Body of pancreas (tissue), 4 donors: ENCODE measurements around the gene SMARCA4. TPM values are rescaled to one million over a fixed set of nuclear protein-coding genes. Genes with fewer than 3 reads are reported as not detected.
"Not testable (repeated sequence)": the region's sequence is repeated elsewhere in the genome, so short reads cannot be mapped to it uniquely, and the experiment has no call there.

Source experiments
- ATAC-seq: fragments of 150-250 bp; one replicate; pipeline ENCODE4 v1.9.1; 2016
- DNase-seq, 4 donors: peaks; one replicate each; pipeline ENCODE4 v3.0.0-alpha.2; 2019
- H3K27ac ChIP-seq, 4 donors: fragments of 200-600 bp; sonication (generic); 1 replicate in 3 of 4; 2 replicates in 1 of 4; pipeline versions ENCODE4 v1.5.1 to v1.6.1; 2016 to 2019; ENCODE audit warnings: mild to moderate bottlenecking in 1 of 4, mixed read lengths in 1 of 4, moderate library complexity in 1 of 4
- H3K27me3 ChIP-seq, 2 donors: fragments of 200-600 bp; sonication (generic); one replicate each; pipeline ENCODE4 v1.6.0; 2016; ENCODE audit warnings: mild to moderate bottlenecking in 1 of 2
- H3K36me3 ChIP-seq, 2 donors: fragments of 200-600 bp; sonication (generic); replicated peaks in 1 of 2; 2 replicates each; pipeline ENCODE4 v1.5.1; 2016; ENCODE audit warnings: low read depth in 2 of 2; ENCODE audit not compliant: insufficient read depth in 1 of 2
- H3K4me1 ChIP-seq: fragments of 200-600 bp; sonication (generic); one replicate; pipeline ENCODE4 v1.6.0; 2016
- H3K4me3 ChIP-seq, 2 donors: fragments of 200-600 bp; sonication (generic); 1 replicate in 1 of 2; 2 replicates in 1 of 2; pipeline ENCODE4 v1.5.1; 2016 to 2019
- H3K9me3 ChIP-seq, 3 donors: fragments of 200-600 bp; sonication (generic); 1 replicate in 2 of 3; 2 replicates in 1 of 3; pipeline ENCODE4 v1.5.1; 2016
- POLR2A ChIP-seq, 3 donors: fragments of 450-650 bp; IDR thresholded peaks; one replicate each; pipeline ENCODE4 v1.6.1; 2016; ENCODE audit warnings: antibody characterized with exemption in 3 of 3, mild to moderate bottlenecking in 2 of 3
- WGBS, 2 donors: methylation state at CpG; one replicate each; pipeline ENCODE4 v1.1.5; 2017; 5-methylcytosine and 5-hydroxymethylcytosine counted together
- intact Hi-C: fragments of 100-400 bp; cut with DNase I; formaldehyde crosslinking; loops from one replicate; pipeline ENCODE4 v1.15.1; 2023
- total RNA-seq, 2 donors: library from RNA; depleted of rRNA; stranded (reverse); fragments of >200 nt; gene quantifications; one replicate each; pipeline ENCODE4 v1.1.0, GENCODE V29; 2016
- TF ChIP-seq, protein P1 (sequence below), 7 experiments: fragments of 450-650 bp in 4 of 7; fragments of 200-600 bp in 3 of 7; sonication (generic) in 3 of 7; IDR thresholded peaks; one replicate each; pipeline ENCODE4 v1.5.1; 2016 to 2019; ENCODE audit warnings: antibody characterized with exemption in 7 of 7

The SMARCA4 gene
- total RNA-seq, 2 donors from 2014 or later: 56.3 to 120 TPM

DNA sequence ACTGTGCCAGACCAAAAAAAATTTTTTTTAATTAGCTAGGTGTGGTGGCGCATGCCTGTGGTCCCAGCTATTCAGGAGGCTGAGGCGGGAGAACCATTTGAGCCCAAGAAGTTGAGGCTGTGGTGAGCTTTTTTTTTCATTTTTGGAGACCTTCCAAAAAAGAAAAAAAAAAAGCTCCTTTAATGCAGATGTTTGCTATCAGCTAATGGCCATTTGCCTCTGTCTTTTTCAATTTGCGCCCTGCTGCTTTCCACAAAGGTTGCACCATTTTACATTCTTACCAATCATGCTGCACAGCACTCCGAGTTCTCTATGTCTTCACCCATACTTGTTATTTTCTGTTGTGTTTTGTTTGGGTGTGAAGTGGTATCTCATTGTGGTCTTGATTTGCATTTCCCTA, 15.6 kb upstream of the SMARCA4 start:
- intact Hi-C loops: no loop called here
- ATAC-seq: no peak

DNA sequence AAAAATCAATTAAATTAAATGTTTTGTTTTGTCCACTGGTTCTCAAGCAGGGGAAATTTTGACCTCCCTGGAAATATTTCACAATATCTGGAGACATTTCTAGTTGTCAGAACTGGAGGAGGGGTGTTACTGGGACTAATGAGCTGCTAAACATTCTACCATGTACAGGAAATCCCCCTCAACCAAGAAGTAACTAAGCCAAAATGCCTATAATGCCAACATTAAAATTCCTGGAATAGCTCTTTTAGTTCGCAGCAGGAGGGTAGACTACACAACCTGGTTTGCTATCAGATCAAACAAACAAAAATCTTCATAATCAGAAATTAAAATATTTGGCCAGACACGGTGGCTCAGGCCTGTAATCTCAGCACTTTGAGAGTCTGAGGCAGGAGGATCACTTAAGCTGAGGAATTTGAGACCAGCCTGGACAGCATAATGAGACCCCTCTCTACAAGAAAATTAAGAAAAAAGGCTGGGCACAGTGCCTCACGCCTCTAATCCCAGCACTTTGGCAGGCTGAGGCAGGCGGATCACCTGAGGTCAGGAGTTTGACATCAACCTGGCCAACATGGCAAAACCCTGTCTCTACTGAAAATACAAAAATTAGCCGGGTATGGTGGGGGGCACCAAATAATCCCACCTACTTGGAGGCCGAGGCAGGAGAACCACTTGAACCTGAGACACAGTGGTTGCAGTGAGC, 13.7 kb upstream of the SMARCA4 start:
- peak; percentile 74 for ATAC-seq
- peak in 1 of 4 donors; percentile 30 for DNase-seq
- intact Hi-C loops: no loop called here
- Histone ChIP-seq H3K4me1 (peaks cover 30% of the 10 kb centered on the region), H3K27me3 (no peaks in the 10 kb centered on the region), H3K4me3 (no peak overlapping the region), H3K36me3 (no peaks in the 10 kb centered on the region), H3K9me3 (no peaks in the 10 kb centered on the region), H3K27ac (peak overlapping the region; percentile 50 to 86 (median 80))
- 41 to 45% methylated on average over 5 to 6 of the region's 6 CpGs for WGBS, 2 donors
- no peak for TF ChIP-seq POLR2A (IDR thresholded peaks at IDR 0.05)
- TF ChIP-seq, protein P1, sequence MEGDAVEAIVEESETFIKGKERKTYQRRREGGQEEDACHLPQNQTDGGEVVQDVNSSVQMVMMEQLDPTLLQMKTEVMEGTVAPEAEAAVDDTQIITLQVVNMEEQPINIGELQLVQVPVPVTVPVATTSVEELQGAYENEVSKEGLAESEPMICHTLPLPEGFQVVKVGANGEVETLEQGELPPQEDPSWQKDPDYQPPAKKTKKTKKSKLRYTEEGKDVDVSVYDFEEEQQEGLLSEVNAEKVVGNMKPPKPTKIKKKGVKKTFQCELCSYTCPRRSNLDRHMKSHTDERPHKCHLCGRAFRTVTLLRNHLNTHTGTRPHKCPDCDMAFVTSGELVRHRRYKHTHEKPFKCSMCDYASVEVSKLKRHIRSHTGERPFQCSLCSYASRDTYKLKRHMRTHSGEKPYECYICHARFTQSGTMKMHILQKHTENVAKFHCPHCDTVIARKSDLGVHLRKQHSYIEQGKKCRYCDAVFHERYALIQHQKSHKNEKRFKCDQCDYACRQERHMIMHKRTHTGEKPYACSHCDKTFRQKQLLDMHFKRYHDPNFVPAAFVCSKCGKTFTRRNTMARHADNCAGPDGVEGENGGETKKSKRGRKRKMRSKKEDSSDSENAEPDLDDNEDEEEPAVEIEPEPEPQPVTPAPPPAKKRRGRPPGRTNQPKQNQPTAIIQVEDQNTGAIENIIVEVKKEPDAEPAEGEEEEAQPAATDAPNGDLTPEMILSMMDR (IDR thresholded peaks at IDR 0.05): no peak

More for the DNA sequence above, 15.6 kb upstream of the SMARCA4 start:
- Histone ChIP-seq H3K27me3 (no peaks in the 10 kb centered on the region), H3K4me1 (peaks cover 48% of the 10 kb centered on the region), H3K27ac (no peak overlapping the region), H3K36me3 (no peaks in the 10 kb centered on the region), H3K9me3 (no peaks in the 10 kb centered on the region), H3K4me3 (no peak overlapping the region)
- TF ChIP-seq POLR2A (IDR thresholded peaks at IDR 0.05): no peak
- TF ChIP-seq, protein P1 (IDR thresholded peaks at IDR 0.05): no peak
- 92 to 100% methylated on average over 4 of the region's 4 CpGs for WGBS, 2 donors
- no peak for DNase-seq

DNA sequence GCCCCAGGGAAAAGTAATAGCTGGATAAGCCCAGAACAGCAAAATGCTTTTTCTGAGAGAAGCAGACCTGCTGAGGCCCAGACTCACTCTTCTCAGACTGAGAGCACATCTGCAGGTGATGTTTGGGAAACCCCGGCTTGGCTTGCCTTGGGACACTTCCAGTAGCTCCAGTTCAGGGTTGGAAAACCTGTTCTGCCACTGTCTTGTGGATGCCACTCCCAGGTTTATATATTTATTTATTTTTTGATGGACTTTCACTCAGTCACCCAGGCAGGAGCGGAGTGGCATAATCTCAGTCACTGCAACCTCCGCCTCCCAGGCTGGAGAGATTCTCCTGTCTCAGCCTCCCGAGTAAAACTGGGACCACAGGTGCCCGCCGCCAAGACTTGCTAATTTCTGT, 8.0 kb upstream of the SMARCA4 start:
- Histone ChIP-seq H3K27me3 (no peaks in the 10 kb centered on the region), H3K9me3 (no peaks in the 10 kb centered on the region), H3K4me1 (peaks cover 24% of the 10 kb centered on the region), H3K27ac (peak overlapping the region in 2 of 4 donors; percentile 3 to 29), H3K4me3 (no peak overlapping the region), H3K36me3 (no peaks in the 10 kb centered on the region)
- intact Hi-C loops: no loop called here
- ATAC-seq (no peak), DNase-seq (peak in 3 of 4 donors; percentile 21 to 56 (median 27))
- 62 to 68% methylated on average over 6 of the region's 6 CpGs for WGBS, 2 donors
- no peak for TF ChIP-seq POLR2A (IDR thresholded peaks at IDR 0.05)
- TF ChIP-seq, protein P1 (IDR thresholded peaks at IDR 0.05): no peak

DNA sequence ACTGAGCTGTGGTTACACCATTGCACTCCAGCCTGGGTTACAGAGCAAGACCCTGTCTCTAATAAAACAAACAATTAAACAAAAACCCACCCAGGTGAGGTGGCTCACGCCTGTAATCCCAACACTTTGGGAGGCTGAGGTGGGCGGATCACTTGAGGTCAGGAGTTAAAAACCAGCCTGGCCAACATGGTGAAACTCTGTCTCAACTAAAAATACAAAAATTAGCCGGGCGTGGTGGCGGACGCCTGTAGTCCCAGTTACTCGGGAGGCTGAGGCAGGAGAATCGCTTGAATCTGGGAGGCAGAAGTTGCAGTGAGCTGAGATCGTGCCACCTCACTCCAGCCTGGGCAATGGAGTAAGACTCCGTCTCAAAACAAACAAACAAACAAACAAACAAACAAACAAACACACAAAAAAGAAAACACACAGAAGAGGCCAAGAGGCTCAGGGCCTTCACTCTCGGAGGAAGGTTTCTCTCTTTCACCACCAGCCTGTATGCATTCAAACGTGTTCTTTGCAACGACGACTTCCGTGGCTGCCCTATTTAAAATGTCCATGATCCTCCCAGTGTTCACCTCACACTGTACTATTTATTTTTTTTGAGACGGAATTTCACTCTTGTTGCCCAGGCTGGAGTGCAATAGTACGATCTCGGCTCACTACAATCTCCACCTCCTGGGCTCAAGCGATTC, 1.4 kb upstream of the SMARCA4 start:
- ATAC-seq, H3K4me3 ChIP-seq, H3K27me3 ChIP-seq, H3K36me3 ChIP-seq, H3K9me3 ChIP-seq, intact Hi-C loops, DNase-seq: not testable (repeated sequence)
- Histone ChIP-seq H3K27ac (peak overlapping the region in 3 of 4 donors; percentile 86 to 93 (median 86)), H3K4me1 (peaks cover 24% of the 10 kb centered on the region)
- WGBS, 2 donors: 91 to 92% methylated on average over 19 of the region's 19 CpGs

DNA sequence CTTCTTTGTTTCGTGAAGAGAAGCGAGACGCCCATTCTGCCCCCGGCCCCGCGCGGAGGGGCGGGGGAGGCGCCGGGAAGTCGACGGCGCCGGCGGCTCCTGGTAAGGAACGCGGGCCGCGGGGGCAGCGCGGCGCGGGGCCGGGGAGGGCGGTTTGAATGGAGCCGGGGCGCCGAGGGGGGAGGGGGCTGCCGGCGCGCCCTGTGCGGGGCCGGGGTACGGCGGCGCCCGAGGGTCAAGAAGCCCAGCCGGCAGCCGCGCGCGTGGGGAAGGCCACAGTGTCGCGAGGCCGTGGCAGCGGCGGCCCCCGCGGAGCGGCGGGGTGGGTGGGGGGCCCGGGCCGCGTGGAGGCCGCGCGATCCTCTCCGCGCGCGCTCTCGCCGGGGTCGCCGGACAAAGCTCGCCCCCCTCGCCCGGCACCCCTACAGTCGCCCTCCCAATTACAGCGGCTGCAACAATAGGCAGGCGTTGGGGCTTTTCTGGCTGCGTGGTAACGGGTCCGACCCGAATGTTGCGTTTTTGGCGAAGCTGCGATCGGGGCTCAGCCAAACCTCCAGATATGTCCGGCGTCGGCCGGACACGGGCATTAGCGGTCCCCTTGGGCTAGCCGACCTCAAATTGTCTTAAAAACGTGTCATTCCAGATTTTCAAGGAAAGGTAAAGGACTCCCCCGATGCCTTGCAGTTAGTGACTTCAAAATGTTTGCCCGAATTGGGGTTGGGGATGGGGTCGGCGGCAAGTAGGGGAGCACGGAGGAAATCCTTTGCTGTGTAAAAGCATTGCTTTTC, 437 bp downstream of the SMARCA4 start:
- TF ChIP-seq POLR2A (IDR thresholded peaks at IDR 0.05): no peak
- TF ChIP-seq, protein P1 (IDR thresholded peaks at IDR 0.05): no peak
- Histone ChIP-seq H3K4me3 (peak overlapping the region; percentile 17 to 58), H3K4me1 (peaks cover 24% of the 10 kb centered on the region), H3K27me3 (no peaks in the 10 kb centered on the region), H3K9me3 (no peaks in the 10 kb centered on the region), H3K36me3 (no peaks in the 10 kb centered on the region), H3K27ac (peak overlapping the region; percentile 64 to 93 (median 86))
- intact Hi-C loops: no loop called here
- WGBS, 2 donors: 0% methylated on average over 20 to 73 of the region's 92 CpGs
- ATAC-seq (peak; percentile 60), DNase-seq (peak in 3 of 4 donors; percentile 30 to 38 (median 31))
